Measurements from ENCODE around the gene RADX. TPM values are rescaled to one million over a fixed set of nuclear protein-coding genes. Genes with fewer than 3 reads are reported as not detected.
A peak's percentile ranks its signal among the peaks of the same experiment; 100 is the strongest.

The RADX gene
- polyA plus RNA-seq, 2 donors, result 1.1 to 2.0 TPM

DNA sequence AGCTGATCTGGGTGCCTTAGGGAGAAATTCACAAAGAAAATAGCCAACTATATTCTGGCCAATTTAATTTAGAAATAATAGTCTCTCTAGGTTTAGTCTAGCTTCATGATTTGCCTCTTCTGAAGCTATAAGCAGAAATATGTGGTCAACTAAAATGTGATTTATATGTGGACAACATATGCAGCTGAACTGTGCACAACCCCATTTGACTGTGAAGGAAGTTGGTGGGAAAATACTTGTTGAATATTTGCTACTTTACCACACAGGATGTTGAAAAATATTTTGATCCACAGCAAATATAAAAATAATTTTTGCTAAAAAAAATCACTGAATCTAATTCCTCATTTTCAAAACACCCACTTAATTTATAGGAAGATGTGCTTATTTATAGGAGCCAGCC, 99.0 kb downstream of the RADX start:
- Histone ChIP-seq H3K4me3 (ENCODE audit: low read depth in 1 of 2, low read length in 2 of 2) (no peak overlapping the region), H3K27ac (ENCODE audit: low read depth in 2 of 2, low read length in 1 of 2) (no peak overlapping the region), H3K4me1 (ENCODE audit: control insufficient read depth in 2 of 2, insufficient read depth in 2 of 2, low read length in 1 of 2) (no peaks in the 10 kb centered on the region), H3K36me3 (ENCODE audit: control insufficient read depth in 2 of 2, insufficient read depth in 2 of 2, low read length in 1 of 2) (no peaks in the 10 kb centered on the region), H3K27me3 (ENCODE audit: control insufficient read depth in 1 of 2, insufficient read depth in 2 of 2, low read length in 2 of 2) (no peaks in the 10 kb centered on the region), H3K9me3 (ENCODE audit: control insufficient read depth in 2 of 2, insufficient read depth in 1 of 2, low read depth in 1 of 2, low read length in 1 of 2) (no peaks in the 10 kb centered on the region)

DNA sequence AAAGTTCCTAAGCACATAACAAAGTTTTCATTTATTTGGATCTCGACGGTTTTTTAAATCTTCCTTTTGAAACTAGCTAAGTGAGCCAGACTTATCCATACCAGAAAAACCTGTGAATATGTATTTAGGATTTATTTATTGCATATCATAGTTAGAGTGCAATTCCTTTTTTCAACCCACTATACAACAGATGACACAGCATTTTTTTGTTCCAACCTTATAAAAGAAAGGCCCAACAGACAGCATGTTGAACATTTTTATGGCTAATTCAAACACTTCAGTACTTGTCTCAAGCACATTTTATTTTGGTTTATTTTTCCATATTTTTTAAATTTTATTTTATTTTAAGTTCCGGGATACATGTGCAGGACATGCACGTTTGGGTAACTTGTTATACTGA, 99.6 kb downstream of the RADX start:
- 71 to 78% methylated on average over 4 of the region's 4 CpGs for WGBS, 2 donors
- no peaks in the 10 kb centered on the region for H3K27me3 ChIP-seq (ENCODE audit: control insufficient read depth in 1 of 2, insufficient read depth in 2 of 2, low read length in 2 of 2)
- no peak overlapping the region for H3K4me3 ChIP-seq (ENCODE audit: low read depth in 1 of 2, low read length in 2 of 2)

DNA sequence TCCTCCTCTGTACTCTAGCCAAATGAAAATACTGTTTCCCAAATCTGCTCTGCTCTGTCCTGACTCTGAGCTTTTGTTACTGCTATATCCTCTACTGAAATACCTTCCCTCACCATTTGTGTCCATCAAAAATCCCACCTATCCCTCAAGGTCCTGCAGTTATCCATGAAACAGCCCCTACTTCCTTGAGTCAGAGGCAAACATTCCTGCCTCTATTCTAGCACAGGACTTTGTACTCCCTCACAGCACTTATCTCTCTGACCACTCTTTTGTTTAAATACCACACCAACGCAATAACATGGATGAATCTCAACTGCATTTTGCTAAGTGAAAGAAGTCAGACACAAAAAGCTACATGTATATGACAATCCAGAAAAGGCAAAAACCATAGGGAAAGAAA, 104.2 kb downstream of the RADX start:
- Histone ChIP-seq H3K4me3 (ENCODE audit: low read depth in 1 of 2, low read length in 2 of 2) (no peak overlapping the region), H3K27me3 (ENCODE audit: control insufficient read depth in 1 of 2, insufficient read depth in 2 of 2, low read length in 2 of 2) (no peaks in the 10 kb centered on the region), H3K4me1 (ENCODE audit: control insufficient read depth in 2 of 2, insufficient read depth in 2 of 2, low read length in 1 of 2) (no peaks in the 10 kb centered on the region), H3K9me3 (ENCODE audit: control insufficient read depth in 2 of 2, insufficient read depth in 1 of 2, low read depth in 1 of 2, low read length in 1 of 2) (no peaks in the 10 kb centered on the region), H3K27ac (ENCODE audit: low read depth in 2 of 2, low read length in 1 of 2) (no peak overlapping the region), H3K36me3 (ENCODE audit: control insufficient read depth in 2 of 2, insufficient read depth in 2 of 2, low read length in 1 of 2) (no peaks in the 10 kb centered on the region)
- 47 to 81% methylated on average over 1 of the region's 1 CpG for WGBS, 2 donors

More for the DNA sequence above, 99.6 kb downstream of the RADX start:
- Histone ChIP-seq H3K27ac (ENCODE audit: low read depth in 2 of 2, low read length in 1 of 2) (no peak overlapping the region), H3K4me1 (ENCODE audit: control insufficient read depth in 2 of 2, insufficient read depth in 2 of 2, low read length in 1 of 2) (no peaks in the 10 kb centered on the region), H3K36me3 (ENCODE audit: control insufficient read depth in 2 of 2, insufficient read depth in 2 of 2, low read length in 1 of 2) (no peaks in the 10 kb centered on the region), H3K9me3 (ENCODE audit: control insufficient read depth in 2 of 2, insufficient read depth in 1 of 2, low read depth in 1 of 2, low read length in 1 of 2) (no peaks in the 10 kb centered on the region)

GRCh38 chrX:106716463-106716862, 104.7 kb downstream of the RADX start:
- H3K4me3 ChIP-seq (ENCODE audit: low read depth in 1 of 2, low read length in 2 of 2), result no peak overlapping the region
- no peaks in the 10 kb centered on the region for H3K9me3 ChIP-seq (ENCODE audit: control insufficient read depth in 2 of 2, insufficient read depth in 1 of 2, low read depth in 1 of 2, low read length in 1 of 2)
- 28 to 61% methylated on average over 1 of the region's 1 CpG for WGBS, 2 donors
- H3K4me1 ChIP-seq (ENCODE audit: control insufficient read depth in 2 of 2, insufficient read depth in 2 of 2, low read length in 1 of 2), result no peaks in the 10 kb centered on the region
- H3K27ac ChIP-seq (ENCODE audit: low read depth in 2 of 2, low read length in 1 of 2), result no peak overlapping the region
- H3K27me3 ChIP-seq (ENCODE audit: control insufficient read depth in 1 of 2, insufficient read depth in 2 of 2, low read length in 2 of 2), result no peaks in the 10 kb centered on the region
- no peaks in the 10 kb centered on the region for H3K36me3 ChIP-seq (ENCODE audit: control insufficient read depth in 2 of 2, insufficient read depth in 2 of 2, low read length in 1 of 2)

DNA sequence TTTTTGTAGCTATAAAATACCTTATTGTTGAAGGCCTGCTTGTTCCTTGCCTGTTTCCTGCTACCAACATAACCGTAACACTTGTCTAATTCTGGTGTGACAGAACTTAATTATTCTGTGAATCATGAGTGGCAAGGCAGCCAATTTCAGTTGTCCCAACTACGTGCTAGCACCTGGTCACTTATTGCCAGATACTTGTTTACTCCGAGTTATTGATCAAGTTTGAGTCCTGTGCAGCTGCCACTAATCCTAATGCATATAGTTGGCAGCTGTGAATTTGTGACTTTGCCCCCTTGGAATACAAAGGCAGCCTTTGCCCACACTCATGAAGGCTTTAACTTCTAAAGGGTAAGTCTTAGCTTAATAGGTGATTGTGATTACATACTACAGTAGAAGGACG, 106.9 kb downstream of the RADX start:
- Histone ChIP-seq H3K9me3 (ENCODE audit: control insufficient read depth in 2 of 2, insufficient read depth in 1 of 2, low read depth in 1 of 2, low read length in 1 of 2) (no peaks in the 10 kb centered on the region), H3K36me3 (ENCODE audit: control insufficient read depth in 2 of 2, insufficient read depth in 2 of 2, low read length in 1 of 2) (no peaks in the 10 kb centered on the region), H3K4me3 (ENCODE audit: low read depth in 1 of 2, low read length in 2 of 2) (no peak overlapping the region), H3K27ac (ENCODE audit: low read depth in 2 of 2, low read length in 1 of 2) (no peak overlapping the region), H3K27me3 (ENCODE audit: control insufficient read depth in 1 of 2, insufficient read depth in 2 of 2, low read length in 2 of 2) (no peaks in the 10 kb centered on the region), H3K4me1 (ENCODE audit: control insufficient read depth in 2 of 2, insufficient read depth in 2 of 2, low read length in 1 of 2) (no peaks in the 10 kb centered on the region)
- WGBS, 2 donors, result 38 to 42% methylated on average over 4 of the region's 4 CpGs

DNA sequence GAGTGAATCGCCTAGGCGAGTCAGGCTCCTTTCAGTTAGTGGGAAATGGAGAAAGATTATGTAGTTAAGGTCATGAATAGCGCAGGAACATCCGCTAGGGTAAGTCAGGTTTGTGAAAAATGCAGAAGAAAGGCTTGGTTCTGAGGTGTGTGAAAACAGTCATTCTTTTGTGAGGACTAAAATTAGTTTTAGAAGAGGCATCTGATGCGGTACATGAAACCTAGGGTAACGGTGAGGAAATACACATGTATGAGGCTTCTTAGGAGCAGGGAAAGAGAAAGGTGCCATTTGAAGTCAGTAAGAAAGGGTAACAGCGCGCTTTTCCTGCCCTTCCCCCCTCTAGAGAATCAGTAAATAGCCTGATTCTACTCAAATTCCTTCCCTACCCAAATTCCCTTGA, 114.2 kb downstream of the RADX start:
- WGBS, 2 donors, result 4 to 20% methylated on average over 8 of the region's 8 CpGs
- Histone ChIP-seq H3K4me3 (ENCODE audit: low read depth in 1 of 2, low read length in 2 of 2) (peak overlapping the region in 1 of 2 donors; percentile 50), H3K27ac (ENCODE audit: low read depth in 2 of 2, low read length in 1 of 2) (no peak overlapping the region), H3K36me3 (ENCODE audit: control insufficient read depth in 2 of 2, insufficient read depth in 2 of 2, low read length in 1 of 2) (no peaks in the 10 kb centered on the region), H3K4me1 (ENCODE audit: control insufficient read depth in 2 of 2, insufficient read depth in 2 of 2, low read length in 1 of 2) (no peaks in the 10 kb centered on the region), H3K27me3 (ENCODE audit: control insufficient read depth in 1 of 2, insufficient read depth in 2 of 2, low read length in 2 of 2) (peaks cover 0 to 6% of the 10 kb centered on the region in 2 donors), H3K9me3 (ENCODE audit: control insufficient read depth in 2 of 2, insufficient read depth in 1 of 2, low read depth in 1 of 2, low read length in 1 of 2) (no peaks in the 10 kb centered on the region)

GRCh38 chrX:106726485-106727437, 115.0 kb downstream of the RADX start, which contains the start of gene RNF128:
RNF128 (plus strand) TSS chrX:106726701; CDS start chrX:106726914, 213 bp downstream.
- peak within 1 kb of the TSS; percentile 5 to 73 for H3K27ac ChIP-seq (ENCODE audit: low read depth in 2 of 2, low read length in 1 of 2)
- H3K9me3 ChIP-seq (ENCODE audit: control insufficient read depth in 2 of 2, insufficient read depth in 1 of 2, low read depth in 1 of 2, low read length in 1 of 2), result no peaks in the 10 kb centered on the region
- 3 to 32% methylated on average over 70 to 79 of the region's 79 CpGs for WGBS, 2 donors

GRCh38 chrX:106728337-106728736, 116.6 kb downstream of the RADX start:
- no peaks in the 10 kb centered on the region for H3K9me3 ChIP-seq (ENCODE audit: control insufficient read depth in 2 of 2, insufficient read depth in 1 of 2, low read depth in 1 of 2, low read length in 1 of 2)
- WGBS, 2 donors, result 34 to 50% methylated on average over 2 of the region's 2 CpGs
- H3K27me3 ChIP-seq (ENCODE audit: control insufficient read depth in 1 of 2, insufficient read depth in 2 of 2, low read length in 2 of 2), result peaks cover 0 to 6% of the 10 kb centered on the region in 2 donors
- H3K36me3 ChIP-seq (ENCODE audit: control insufficient read depth in 2 of 2, insufficient read depth in 2 of 2, low read length in 1 of 2), result no peaks in the 10 kb centered on the region
- no peaks in the 10 kb centered on the region for H3K4me1 ChIP-seq (ENCODE audit: control insufficient read depth in 2 of 2, insufficient read depth in 2 of 2, low read length in 1 of 2)
- no peak overlapping the region for H3K27ac ChIP-seq (ENCODE audit: low read depth in 2 of 2, low read length in 1 of 2)
- no peak overlapping the region for H3K4me3 ChIP-seq (ENCODE audit: low read depth in 1 of 2, low read length in 2 of 2)

More at GRCh38 chrX:106726485-106727437, 115.0 kb downstream of the RADX start, which contains the start of gene RNF128:
- Histone ChIP-seq H3K4me3 (ENCODE audit: low read depth in 1 of 2, low read length in 2 of 2) (peak within 1 kb of the TSS; percentile 50 to 82), H3K27me3 (ENCODE audit: control insufficient read depth in 1 of 2, insufficient read depth in 2 of 2, low read length in 2 of 2) (peaks cover 0 to 6% of the 10 kb centered on the region in 2 donors), H3K4me1 (ENCODE audit: control insufficient read depth in 2 of 2, insufficient read depth in 2 of 2, low read length in 1 of 2) (no peaks in the 10 kb centered on the region), H3K36me3 (ENCODE audit: control insufficient read depth in 2 of 2, insufficient read depth in 2 of 2, low read length in 1 of 2) (no peaks in the 10 kb centered on the region)
